Right renal cortex interstitium (tissue), 3 donors: ENCODE data around the gene MAMDC2. TPM values are rescaled to one million over a fixed set of nuclear protein-coding genes. Genes with fewer than 3 reads are reported as not detected.

Experiments
- DNase-seq, 3 donors: peaks; one replicate each; pipeline ENCODE4 v3.0.0-alpha.2; 2013; ENCODE audit warnings: low read depth in 3 of 3, low spot score in 2 of 3
- polyA plus RNA-seq, 3 donors: library from polyadenylated mRNA; unstranded; fragments of 120-200 nt; gene quantifications; one replicate each; pipeline ENCODE4 v1.2.1, GENCODE V29; 2013; ENCODE audit not compliant: insufficient read length in 3 of 3

The MAMDC2 gene, protein sequence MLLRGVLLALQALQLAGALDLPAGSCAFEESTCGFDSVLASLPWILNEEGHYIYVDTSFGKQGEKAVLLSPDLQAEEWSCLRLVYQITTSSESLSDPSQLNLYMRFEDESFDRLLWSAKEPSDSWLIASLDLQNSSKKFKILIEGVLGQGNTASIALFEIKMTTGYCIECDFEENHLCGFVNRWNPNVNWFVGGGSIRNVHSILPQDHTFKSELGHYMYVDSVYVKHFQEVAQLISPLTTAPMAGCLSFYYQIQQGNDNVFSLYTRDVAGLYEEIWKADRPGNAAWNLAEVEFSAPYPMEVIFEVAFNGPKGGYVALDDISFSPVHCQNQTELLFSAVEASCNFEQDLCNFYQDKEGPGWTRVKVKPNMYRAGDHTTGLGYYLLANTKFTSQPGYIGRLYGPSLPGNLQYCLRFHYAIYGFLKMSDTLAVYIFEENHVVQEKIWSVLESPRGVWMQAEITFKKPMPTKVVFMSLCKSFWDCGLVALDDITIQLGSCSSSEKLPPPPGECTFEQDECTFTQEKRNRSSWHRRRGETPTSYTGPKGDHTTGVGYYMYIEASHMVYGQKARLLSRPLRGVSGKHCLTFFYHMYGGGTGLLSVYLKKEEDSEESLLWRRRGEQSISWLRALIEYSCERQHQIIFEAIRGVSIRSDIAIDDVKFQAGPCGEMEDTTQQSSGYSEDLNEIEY
- polyA plus RNA-seq = 1 to 10 TPM; 7.0 to 8.6 (median 7.3) TPM

DNA sequence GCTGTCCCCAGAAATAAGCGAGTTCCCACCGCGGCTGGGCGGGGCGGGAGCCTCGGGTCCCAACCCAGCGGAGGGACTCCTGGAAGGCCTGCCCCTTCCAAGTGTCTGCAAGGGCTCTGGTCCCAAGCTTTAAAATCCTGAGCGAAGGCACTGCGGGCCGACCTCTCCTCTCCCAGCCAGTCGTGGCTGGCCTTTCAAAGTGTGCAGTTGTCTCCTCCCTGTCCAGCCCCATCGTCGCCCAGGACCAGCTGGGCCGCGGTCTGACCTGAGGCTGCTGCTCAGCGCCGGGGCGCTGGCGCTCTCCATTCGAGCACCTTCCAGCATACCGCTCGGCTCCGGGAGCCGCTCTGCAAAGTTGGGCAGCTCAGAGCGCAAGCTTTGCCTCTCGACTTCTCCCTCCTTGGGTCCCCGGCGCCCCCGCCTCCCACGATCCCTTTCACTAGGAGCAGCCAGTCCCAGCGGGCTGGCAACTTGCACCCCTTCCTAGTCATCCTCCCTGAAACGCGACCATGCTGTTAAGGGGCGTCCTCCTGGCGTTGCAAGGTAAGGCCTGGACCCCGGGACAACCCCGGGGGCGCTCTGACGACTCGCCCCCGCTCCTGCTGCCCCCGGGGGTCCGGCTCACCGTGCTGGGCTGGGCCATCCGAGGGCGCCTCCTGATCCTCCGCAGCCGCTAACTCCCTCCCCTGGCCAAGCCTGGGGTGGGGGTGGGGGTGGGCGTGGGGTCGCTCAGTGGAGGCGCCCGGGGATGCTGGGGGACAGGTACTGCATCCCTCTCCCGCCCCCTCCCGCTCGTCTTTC is at the start of gene MAMDC2:
TSS of gene MAMDC2 (plus strand) at position 160 of the 801 bp plus-strand sequence. CDS start at position 510, 350 bp downstream.
- DNase-seq = no peak

DNA sequence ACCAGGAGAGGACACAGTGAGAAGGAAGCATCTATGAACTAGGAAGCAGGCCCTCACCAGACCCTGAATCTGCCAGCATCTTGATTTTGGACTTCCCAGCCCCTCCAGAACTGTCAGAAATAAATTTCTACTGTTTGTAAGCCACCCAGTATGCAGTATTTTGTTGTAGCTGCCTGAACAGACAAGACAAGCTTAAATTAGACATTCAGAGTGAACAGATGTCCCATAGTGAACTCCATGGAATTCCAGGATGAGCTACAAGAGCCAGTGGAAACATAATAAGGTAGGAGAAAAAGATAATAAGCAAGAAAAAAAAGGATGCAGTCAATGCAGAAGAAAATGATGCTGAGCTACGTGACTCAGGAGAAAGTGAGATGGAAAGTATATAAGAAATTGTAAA is 47.8 kb upstream of the MAMDC2 start:
- no peak for DNase-seq

DNA sequence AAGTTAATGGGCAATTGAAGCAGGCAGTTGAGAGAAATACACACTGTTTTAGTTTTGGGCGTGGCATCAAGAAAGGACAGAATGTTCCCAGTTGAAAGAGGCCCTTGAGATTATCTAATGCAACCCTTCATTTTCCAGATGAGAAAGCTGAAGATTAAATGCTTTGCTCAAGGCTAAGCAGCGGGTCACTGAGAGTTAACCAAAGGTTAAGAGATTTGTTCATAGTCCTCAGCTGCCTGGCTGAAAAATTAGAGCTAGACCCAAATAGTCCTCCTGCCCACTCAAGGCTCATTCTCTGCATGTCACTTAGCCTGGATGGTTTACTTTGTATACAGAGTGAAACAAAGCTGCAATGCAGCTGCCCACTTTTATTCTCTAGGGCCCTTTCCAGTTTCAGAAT is 46.7 kb upstream of the MAMDC2 start:
- DNase-seq = no peak

DNA sequence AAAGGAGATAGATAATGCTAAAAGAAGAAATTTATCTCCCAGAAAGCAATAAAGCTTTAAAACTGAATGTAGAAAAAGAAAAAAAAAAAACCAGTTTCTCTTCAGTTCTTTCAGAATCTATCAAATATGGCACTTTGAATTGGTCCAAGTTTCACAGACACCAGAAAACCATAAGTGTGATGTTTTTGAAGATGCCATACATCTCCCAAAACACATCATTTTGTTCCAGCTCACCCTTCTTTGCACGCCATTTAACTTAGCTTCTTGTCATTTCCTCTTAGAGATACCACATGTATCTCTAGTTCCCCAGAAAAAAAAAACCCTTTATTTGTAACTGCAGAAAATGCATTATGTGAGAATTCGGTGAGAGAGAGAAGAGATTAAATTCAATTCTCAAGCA is 46.1 kb upstream of the MAMDC2 start:
- DNase-seq = no peak

DNA sequence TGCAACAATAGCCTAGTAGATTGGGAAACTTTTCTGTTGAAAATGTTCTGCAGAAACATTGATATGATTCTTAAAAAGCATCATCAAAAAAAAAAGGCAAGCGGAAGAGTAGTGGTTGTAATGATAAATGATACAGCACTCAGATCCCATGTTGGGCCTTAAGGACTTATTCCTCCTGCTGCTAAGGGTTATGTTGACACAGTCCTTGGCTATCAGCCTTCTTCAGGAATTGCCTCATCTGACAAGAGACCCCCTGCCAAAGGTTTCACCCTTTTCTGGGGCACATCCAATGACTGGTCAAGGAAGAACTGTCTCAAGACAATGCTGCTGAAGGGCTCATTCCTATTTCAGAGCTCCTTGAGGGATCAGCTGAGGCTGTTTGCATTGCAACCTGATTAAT is 44.3 kb upstream of the MAMDC2 start:
- no peak for DNase-seq

DNA sequence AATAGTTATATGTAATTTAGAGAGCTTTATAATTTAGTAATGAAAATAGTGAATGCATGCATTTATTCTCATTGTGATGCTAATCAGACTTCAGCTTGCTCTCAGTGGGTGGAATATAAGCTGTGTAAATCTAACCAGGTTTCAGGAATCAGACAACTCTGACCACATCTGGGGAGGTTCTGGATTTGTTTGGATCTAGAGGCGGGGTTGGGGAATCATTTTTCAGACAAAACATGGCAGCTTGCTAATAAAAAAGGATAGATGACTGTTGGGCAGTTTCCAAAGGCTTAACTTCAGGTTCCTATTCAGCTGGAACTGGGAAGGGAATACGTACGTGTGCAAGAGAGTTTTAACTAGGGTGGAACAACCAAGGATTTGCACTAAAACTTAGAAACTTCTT is 43.2 kb upstream of the MAMDC2 start:
- DNase-seq = no peak

DNA sequence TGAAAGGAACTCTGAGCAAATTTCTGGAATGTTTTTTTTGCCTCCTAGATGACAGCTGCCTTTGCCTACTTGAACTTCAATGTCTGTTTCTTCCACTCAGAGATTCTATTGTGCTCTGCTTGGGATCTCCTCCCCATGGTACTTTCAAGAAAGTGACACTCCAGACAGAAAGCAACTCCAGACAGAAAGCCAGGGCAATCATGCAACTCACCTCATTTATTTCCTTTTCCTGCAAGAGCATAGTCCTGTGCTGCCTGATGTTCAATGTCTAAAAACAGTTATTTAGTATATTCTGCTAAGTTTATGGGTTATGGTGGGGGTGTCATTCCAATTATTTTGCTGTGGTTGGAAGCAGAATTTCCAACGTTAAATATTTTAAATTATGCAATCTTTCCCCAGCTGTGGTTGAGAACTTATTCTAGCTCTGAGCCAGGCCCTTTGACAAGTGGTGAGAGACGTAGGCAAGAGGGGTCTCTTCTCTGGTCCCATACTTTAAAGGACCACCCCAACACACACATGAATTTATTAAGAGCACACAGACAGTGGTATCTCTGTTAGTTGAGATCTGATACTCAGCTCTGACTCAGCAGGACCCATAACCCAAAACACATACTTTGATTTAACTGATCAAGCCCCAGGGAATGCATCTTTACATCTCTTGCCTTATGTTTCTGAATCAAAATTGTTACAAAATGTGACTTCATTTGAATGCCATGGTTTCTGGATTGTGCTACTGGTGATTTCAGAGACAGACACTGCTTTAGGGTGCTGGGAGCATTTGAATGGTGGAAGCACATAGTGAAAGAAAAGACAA is 39.5 kb upstream of the MAMDC2 start:
- no peak for DNase-seq

DNA sequence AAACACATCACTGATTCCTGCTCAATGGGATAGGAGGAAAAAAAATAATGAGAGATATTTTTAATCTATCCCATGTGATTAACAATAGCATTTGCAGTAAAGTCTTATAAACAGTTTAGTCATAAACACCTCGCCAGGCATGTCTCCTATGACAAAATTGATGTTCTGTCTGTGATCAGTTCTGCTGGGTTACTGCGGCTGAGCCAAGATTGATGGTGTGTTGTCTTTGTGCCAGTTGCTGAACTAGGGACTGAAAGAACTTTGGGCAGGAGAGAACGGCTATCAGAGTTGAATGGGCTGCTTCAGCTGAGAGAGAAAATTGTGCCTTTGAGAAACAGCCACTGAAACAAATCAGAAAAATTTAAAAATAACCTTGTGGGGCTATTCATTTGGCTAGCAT is 37.3 kb upstream of the MAMDC2 start:
- DNase-seq = no peak

DNA sequence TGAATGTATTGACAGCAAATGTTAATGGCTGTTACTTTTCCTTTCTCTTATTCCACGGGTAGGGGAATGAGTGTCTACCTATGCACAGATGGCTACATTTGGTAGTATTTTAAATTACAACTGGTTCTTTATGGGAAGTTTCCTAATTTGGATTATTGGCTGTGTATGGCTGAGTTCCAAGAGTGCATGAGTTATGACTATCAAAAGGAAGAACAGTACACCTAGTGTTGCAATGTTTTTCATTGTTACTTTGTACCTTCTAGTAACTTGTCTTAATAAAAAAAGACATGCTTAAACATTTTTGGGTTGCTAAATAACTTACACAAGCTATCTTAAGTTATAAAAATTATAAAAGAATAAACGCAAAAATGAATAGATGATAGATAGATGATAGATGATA is 35.8 kb upstream of the MAMDC2 start:
- DNase-seq = no peak

DNA sequence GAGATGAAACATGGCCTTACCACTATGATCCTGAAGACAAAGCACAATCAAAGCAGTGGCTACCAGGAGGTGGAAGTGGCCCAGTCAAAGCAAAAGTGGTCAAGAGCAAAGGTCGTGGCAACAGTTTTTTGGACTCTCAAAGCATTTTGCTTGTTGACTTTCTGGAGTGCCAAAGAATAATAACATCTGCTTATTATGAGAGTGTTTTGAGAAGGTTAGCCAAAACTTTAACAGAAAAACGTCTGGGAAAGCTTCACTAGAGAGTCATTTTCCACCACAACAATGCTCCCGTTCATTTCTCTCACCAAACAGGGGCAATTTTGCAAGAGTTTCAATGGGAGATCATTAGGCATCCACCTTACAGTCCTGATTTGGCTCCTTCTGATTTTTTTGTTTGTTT is 33.6 kb upstream of the MAMDC2 start:
- DNase-seq = no peak

DNA sequence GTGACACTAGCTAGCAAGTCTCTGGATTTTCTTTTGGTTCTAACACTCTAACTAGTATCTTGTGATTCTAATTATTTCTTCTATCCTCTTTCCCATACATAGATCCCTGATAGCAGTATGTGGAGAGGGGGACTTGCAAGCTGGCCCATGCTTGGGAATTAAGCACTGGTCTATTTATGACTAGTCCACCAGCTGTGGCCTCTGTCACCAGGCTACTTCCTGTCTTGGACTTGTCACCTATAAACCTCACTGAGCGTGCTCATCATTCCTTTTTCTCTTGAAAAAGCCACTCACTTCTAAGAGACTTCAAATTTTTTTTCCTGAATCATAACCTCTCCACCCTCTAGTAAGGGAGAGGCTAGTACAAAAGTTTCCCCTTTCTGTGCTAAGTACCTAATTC is 32.3 kb upstream of the MAMDC2 start:
- DNase-seq = no peak

DNA sequence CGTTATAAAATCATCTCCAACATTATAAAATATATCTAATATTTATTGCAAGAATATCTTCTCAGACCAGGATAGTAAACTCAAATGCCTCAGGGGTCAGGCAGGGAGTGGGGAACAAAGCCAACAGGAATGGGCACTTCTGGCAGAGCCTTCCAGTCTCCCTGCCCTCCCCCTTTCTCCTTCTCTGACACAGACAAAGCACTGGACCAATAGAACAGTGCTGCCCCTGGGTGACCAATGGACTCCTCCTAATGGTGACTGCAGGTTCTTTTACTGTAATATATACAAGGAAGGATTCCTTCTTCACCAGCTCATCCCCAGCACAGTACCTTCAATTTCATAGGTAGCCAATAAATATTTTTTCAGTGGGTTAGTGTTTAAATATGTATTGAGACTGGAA is 31.1 kb upstream of the MAMDC2 start:
- DNase-seq = no peak

DNA sequence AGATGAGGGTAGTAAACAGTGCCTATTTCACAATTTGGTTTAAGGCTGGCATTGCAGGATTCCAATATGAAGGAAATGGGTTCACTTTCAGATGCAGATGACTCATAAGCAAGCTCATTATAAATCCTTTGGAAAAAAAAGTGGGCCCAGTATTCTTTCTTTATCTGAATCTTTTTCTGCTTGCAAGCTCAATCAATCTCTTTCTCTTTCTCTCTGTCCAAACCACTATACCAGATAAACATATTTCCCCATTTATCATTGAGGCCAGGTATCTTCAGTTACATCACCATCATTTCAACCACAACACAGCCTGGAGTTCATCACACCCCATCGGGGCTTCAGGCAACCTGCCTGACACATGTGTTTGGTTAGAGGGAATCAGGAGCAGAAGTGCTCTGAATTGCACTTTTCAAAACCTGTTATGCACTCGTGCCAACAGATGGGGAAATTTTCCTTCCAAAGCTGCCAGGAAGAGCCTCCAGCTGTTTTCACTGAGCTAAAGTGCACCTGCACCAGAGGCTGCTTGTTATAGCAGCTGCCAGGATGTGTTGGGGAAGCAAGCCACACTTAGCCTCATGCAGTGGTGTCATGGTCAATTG is 30.0 kb upstream of the MAMDC2 start:
- DNase-seq = no peak

DNA sequence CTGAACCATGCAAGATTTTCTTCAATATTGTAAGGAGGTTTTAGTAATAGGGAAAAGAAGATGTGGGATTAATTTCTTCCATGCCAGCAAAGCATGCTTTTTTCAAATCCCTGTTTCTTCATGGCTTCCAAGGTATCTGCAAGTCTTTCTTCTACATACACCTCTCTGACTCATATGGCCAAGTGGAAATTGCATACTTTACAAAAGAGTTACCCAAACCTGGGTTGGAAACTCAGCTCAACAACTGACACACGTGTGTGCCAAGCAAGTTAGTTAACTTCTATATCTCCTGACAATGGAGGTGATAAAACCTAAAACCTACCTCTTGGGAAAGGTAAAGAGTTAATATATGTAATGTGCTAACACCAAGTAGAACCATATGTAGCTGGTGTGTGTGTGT is 28.5 kb upstream of the MAMDC2 start:
- no peak for DNase-seq

DNA sequence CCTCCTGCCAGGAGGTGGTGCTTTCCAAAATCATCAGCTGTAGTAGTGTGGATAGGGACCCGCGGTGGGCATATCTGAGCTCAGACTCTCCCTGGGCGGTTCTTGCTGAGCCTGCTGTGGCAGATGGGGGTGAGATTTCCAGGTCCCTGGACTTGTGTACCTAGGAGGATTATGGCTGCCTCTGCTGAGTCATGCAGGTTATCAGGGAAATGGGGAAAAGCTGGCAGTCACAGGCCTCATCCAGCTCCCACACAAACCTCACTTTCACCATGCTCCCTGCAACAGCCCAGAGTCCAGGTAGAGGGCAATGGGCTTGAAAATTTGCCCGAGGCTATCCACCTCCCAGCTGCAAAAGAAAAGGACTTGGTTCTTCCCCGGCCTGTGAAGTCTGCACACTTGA is 23.4 kb upstream of the MAMDC2 start:
- DNase-seq = no peak

DNA sequence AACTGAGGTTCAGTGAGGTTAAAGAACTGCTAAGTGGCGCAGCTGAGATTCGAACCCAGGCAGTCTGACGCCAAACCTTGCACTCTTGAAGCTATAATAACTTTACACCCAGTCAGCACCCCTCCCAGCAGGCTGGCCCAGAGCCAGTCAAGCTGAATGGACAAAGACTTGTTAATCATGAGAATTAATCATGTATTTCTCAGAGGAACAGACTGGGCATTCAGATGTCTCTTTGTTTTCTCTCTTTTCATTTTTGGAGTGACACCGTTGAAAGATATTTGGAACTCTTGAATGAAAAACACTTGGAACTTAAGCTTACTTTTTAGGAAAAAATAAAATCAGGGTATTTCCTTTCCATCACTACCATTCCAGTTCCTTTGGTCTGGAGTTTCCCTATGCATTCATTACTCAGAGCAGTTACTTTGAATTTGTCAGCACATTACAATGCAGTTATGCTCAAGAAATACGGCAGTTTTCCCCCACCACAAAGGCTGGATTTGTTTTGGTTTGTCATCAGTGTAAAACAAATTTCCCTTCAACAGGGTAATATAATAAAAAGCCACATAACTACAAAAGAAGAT is 22.6 kb upstream of the MAMDC2 start:
- DNase-seq = no peak

DNA sequence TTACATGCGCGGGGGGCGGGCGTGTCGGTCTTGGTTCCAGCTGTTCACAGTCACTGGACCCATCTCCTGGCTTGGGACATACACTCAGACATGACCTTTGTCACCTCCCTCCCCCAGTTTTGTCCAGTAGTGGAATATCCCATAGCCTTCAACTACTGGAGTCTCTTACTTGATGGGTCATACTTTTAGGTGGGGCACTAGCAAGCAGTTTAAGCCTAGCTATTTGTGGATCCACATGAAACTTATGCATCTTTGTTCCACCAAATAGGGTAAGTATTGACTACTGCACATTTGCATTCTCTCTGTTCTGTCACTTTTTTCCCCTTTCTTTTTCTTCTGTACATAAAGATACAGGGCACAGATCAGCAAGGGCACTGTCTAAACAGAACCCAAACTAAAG is 15.4 kb upstream of the MAMDC2 start:
- no peak for DNase-seq

DNA sequence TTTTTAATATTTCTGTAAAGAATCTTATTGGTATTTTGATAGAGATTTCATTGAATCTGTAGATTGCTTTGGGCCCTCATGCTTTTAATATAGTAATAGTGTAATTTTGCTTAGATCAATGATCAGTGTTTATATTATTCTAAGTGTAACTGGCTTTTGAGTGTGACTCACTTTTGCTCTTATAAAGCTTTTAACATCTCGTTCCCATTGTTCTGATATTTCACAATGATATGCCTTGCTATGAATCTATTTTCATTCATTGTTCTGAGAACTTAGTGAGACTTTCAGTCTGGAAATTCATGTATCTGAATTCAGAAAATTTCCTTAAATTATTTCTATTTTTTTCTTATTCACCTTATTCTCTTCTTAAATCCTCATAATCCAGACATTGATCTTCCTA is 13.5 kb upstream of the MAMDC2 start:
- no peak for DNase-seq

DNA sequence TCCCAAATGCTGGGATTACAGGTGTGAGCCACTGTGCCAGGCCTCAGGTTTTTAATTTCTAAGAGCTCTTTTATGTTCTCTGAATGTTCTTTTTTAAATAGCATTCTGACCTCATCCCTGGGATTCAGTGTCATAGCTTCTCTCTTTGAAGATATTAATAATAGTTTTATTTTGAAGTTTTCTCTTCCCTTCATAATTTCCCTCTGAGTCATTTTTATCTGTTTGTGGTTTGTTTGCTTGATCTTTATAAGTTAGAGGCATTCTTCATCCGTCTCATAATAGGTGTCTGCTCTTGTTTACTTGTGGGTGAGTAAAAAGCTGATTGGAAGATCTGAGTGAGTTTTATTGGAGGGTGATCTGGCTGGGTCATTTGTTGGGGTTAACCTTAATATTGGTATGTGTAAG is 12.5 kb upstream of the MAMDC2 start:
- no peak for DNase-seq

DNA sequence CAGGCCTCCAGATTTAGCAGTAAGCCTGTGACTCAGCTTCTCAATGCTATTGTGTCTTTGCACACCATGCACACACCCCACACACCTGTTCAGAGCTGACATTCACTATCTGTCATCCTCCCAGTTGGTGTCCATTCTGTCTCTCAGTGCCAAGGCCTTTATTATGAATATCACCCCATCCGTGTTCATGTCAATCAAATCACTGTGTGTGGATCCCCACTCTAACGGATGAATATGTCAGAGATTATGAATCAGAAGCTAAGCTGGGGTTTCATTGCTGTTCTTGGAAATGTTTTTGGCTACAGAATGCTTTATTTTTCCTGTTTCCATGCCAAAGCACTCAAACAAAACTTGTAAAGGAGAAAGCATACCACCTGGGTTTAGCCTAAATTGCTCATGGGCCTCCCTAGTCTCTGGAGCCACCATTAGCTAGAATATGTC is 9.4 kb upstream of the MAMDC2 start:
- no peak for DNase-seq
